ENCODE measurements around the gene LRRC42.
"Not testable (repeated sequence)": the region's sequence is repeated elsewhere in the genome, so short reads cannot be mapped to it uniquely, and the experiment has no call there.

LRRC42 gene

GRCh38 chr1:53943090-53943489 is 3.1 kb upstream of the LRRC42 start:
- no peak for DNase-seq

DNA sequence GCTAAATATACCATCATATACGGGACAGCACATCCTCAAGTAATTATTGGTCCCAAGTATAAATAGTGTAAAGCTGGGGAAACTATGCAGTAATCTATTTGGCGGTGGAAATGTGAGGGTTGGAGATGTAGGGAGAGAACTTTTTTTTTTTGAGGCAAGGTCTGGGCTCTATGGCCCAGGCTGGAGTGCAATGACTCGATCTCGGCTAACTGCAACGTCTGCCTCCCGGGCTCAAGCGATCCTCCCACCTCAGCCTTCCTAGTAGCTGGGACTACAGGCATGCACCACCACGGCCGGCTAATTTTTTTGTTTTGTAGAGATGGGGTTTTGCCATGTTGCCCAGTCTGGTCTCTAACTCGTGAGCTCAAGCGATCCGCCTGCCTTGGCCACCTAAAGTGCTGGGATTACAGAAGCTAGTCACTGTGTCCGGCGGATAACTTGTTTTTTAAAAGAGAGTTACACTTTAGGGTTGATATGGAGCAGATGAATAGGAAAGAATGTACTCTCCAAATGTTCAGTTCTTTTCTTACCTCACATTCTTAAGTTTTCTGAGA is 2.6 kb upstream of the LRRC42 start:
- DNase-seq, result no peak

DNA sequence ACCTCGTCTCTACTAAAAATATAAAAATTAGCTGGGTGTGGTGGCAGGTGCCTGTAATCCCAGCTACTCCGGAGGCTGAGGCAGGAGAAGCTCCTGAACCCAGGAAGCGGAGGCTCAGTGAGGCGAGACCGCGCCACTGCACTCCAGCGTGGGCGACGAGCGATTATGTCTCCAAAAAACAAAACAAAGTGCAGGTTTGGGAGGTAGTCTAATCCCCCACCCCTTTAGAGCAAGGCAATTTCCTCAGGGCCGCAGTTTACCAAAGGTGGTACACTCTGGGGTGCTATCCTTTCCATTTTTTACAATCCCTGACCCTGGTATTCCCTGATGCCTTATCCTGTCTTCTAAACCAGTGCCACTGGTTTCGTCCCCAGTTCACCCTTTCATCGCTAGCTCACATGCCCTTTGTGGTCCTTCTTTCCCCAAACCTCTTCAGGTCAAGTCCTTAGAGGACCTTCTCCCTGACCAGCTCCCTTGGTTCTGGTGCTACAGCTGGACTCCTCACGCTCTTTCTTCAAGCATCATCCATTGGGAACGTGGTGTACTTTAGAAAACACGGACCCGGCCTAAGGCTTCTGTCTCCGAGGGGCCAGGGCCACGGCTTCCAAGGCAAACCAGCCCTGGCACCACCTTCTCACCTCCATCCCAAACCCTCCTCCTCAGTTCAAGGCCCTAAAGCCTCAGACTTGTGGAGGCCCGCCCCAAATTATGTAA is 1.5 kb upstream of the LRRC42 start:
- no peak for DNase-seq

GRCh38 chr1:53945183-53945432 is 1.0 kb upstream of the LRRC42 start:
- no peak for DNase-seq

DNA sequence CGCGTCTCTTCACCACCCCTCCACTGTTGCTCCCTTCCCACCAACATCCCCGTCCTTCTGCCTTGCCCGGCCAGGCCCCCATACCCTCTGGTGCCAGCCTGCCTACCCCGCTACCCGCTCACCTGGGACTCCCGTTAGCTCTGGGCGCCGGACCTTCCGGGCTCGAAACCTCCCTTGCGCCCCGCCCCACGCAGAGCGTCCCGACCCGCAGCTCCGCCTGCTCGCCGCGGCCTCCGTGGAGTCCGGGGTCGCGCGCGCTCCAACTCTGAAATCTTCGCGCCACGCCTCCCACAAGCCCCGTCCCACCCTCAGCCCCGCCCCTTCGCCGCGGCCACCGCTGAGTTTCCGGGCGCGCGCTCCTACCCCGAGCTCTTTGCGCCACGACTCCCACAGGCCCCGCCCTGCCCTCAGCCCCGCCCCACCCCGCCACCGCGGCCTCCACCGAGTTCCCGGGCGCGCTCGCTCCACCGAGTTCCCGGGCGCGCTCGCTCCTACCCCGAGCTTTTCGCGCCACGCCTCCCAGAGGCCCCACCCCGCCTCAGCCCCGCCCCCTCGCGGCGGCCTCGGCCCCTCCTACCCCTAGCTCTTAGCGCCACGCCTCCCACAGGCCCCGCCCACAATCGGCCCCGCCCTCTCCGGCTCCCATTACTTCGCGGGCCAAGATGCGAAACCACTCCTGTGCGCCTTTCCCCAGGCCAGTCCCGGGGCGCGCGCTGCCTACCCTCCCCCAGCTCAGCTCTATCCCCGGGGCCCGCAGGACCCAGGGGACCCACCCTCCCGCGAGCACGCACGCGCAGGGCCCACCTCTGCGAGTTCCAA is 508 bp upstream of the LRRC42 start, which contains the start of gene IFT25:
Gene IFT25 (minus strand): TSS at position 267 of the 819 bp plus-strand sequence. CDS start 5,617 bp downstream, outside the sequence.
- DNase-seq, result peak; percentile 80

GRCh38 chr1:53947172-53947907 is 1.2 kb downstream of the LRRC42 start:
- DNase-seq, result no peak

DNA sequence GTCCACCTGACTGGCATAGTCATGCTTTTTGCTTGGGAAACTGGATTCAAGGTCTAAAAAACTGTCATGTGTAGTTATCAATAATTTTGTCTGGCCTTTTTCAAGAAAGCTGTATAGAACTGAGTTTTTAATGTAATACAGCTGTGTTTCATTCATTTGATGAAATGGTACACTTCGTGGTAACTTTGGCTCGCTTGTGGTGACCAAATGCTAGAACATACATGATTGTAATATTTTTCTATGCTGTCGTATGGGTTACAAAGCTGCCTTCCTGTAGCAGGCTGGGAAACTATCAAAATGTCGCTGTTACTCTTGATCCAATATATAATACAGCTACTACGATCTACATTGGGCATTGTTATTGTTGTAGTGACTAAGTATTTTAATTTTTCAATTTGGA is 2.1 kb downstream of the LRRC42 start:
- DNase-seq, result no peak

- peak; percentile 58 for DNase-seq
Observed at GRCh38 chr1:53949023-53949990, 3.2 kb downstream of the LRRC42 start.

- DNase-seq, result no peak
Observed at GRCh38 chr1:53951697-53952096, 5.5 kb downstream of the LRRC42 start.

DNA sequence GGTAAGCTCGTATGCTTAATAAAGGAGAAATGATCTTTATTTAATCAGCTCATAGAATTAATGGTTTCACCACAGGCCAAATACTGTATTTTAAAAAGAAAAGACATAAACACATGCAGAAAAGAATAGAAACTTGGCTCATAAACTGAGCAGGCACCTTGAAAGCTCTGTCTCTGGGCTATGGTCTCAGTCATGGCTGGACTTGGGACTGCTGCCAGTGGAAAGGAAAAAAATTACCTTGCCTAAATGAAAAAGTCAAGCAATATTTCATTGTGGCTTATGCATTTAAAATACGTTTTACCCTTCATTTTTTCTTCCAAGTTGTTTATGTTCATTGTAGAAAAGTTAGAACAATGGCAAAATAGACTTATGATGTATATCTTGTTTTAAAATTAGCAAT is 8.0 kb downstream of the LRRC42 start:
- no peak for DNase-seq

- peak; percentile 93 for DNase-seq
Observed at GRCh38 chr1:53956308-53957168, 10.4 kb downstream of the LRRC42 start.

- peak; percentile 24 for DNase-seq
Observed at GRCh38 chr1:53957194-53957818, 11.2 kb downstream of the LRRC42 start.

GRCh38 chr1:53959664-53960250 is 13.6 kb downstream of the LRRC42 start:
- no peak for DNase-seq

DNA sequence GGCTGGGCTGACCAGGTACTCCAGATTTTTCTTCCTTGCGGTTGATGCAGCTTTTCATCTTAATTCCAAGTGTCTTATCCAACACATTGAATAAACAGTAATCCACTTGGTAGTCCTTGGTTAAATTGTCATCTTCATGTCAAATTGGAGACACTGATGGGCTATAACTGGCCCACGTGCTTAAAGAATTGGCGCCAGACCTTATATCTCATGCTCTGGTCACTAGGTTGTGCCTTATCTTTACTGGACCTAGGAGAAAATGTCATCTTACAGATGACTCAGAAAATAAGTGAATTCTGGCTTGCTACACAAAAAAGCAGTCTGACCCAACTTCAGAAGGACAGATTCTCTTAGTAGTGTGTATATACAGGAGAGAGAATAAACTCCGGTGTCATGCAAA is 16.2 kb downstream of the LRRC42 start:
- DNase-seq, result no peak

- DNase-seq, result no peak
Observed at GRCh38 chr1:53963460-53963859, 17.3 kb downstream of the LRRC42 start.

GRCh38 chr1:53964109-53964508 is 18.0 kb downstream of the LRRC42 start:
- no peak for DNase-seq

GRCh38 chr1:53966794-53967193 is 20.6 kb downstream of the LRRC42 start:
- DNase-seq, result no peak

- no peak for DNase-seq
Observed at GRCh38 chr1:53967409-53968124, 21.4 kb downstream of the LRRC42 start.

DNA sequence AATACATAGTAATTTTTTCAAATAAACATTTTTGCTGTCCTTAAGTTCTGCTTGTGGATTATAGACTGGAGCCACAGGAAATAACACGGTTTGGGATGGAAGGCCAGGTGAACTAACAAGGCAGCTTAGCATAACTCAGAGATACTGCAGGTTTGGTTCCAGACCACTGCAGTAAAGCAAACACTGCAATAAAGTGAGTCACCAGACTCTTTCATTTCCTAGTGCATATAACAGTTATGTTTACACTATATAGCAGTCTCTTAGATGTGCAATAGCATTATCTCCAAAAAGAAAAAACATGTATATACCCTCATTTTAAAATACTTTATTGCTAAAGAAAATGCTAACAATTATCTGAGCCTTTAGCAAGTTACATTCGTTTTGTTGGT is 22.0 kb downstream of the LRRC42 start:
- DNase-seq, result no peak

DNA sequence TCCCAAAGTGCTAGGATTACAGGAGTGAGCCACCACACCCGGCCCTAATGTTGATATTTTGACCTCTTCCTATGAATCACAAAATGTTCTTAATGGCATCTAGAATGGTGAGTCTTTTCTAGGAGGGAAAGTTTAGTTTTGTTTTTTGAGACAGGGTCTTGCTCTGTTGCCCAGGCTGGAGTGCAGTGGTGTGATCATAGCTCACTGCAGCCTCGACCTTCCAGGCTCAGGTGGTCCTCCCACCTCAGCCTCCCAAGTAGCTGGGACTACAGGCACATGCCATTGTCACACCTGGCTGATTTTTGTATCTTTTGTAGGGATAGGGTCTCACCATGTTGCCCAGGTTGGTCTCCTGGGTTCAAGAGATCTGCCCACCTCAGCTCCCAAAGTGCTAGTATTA is 23.2 kb downstream of the LRRC42 start:
- DNase-seq, result not testable (repeated sequence)

Measured in NCI-H1417 treated with DMSO at 0.1 percent for 48 hours (cell line).